HL-60 (cell line): Measurements from ENCODE around the gene CAB39L.

Experiments used
- GABPA ChIP-seq: IDR thresholded peaks from 2 replicates; pipeline ENCODE4 v1.6.1; 2012; ENCODE audit warnings: low read depth
- POLR2AphosphoS5 ChIP-seq: IDR thresholded peaks from 2 replicates; pipeline ENCODE4 v1.6.1; 2012; ENCODE audit warnings: low read depth
- REST ChIP-seq: IDR thresholded peaks from 2 replicates; pipeline ENCODE4 v1.6.1; 2012; ENCODE audit warnings: low read depth; ENCODE audit not compliant: insufficient replicate concordance
- SPI1 ChIP-seq: IDR thresholded peaks from 2 replicates; pipeline ENCODE4 v1.6.1; 2012; ENCODE audit warnings: low read depth, mild to moderate bottlenecking, borderline replicate concordance
- TF ChIP-seq, protein P1 (sequence below): IDR thresholded peaks from one replicate; pipeline ENCODE4 v1.5.1; 2011; ENCODE audit warnings: low read length, control low read depth, inconsistent platforms; ENCODE audit not compliant: insufficient read depth

DNA sequence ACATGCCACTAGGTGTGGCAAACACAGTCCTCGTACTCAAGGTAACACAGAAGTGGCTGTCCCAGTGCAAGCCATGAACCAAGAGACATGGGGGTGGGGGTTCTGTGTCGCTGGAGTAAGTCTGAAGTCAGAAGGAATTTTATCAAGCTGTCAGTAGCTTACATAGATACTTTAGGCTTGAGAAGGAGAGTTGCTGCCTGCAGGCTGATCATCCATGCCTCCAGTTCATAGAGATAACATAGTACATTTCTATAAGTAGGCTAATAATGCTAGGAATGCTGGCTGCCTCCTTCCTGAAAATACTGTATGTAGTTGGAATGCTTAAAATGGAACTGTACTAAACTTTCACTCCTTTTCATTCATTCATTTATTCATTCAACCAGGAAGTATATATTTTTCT is 70.1 kb downstream of the CAB39L start:
- TF ChIP-seq, protein P1, sequence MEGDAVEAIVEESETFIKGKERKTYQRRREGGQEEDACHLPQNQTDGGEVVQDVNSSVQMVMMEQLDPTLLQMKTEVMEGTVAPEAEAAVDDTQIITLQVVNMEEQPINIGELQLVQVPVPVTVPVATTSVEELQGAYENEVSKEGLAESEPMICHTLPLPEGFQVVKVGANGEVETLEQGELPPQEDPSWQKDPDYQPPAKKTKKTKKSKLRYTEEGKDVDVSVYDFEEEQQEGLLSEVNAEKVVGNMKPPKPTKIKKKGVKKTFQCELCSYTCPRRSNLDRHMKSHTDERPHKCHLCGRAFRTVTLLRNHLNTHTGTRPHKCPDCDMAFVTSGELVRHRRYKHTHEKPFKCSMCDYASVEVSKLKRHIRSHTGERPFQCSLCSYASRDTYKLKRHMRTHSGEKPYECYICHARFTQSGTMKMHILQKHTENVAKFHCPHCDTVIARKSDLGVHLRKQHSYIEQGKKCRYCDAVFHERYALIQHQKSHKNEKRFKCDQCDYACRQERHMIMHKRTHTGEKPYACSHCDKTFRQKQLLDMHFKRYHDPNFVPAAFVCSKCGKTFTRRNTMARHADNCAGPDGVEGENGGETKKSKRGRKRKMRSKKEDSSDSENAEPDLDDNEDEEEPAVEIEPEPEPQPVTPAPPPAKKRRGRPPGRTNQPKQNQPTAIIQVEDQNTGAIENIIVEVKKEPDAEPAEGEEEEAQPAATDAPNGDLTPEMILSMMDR: no peak
- TF ChIP-seq GABPA (no peak), POLR2AphosphoS5 (no peak), SPI1 (no peak), REST (no peak)
